ENCODE results near the gene ARHGEF7. TPM values are rescaled to one million over a fixed set of nuclear protein-coding genes. Genes with fewer than 3 reads are reported as not detected.

ARHGEF7 gene
- total RNA-seq, 4 donors from 2014 or later, result 69.9 to 163 (median 102) TPM

DNA sequence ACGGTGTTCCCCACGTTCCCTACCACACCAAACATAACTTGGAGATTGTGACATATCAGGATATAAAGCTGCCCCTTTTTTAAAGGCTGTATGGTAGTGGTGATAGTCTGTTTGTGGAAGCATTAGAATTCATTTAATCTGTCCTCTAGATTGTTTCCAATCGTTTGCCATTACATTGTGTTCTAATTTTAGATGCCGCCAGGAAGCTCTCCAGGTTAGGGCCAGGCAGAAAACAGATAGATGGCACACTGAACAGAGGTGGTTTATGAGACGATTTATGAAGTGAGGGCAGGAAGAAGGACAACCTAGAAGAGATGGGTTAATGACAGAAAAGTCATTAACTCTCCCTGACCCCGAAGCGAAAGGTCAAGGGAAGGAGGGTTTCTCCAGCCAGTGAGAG lies 30.0 kb downstream of the ARHGEF7 start:
- ATAC-seq (ENCODE audit: low FRiP score) (no peak), DNase-seq (ENCODE audit: low spot score) (no peak)
- TF ChIP-seq, protein P1, sequence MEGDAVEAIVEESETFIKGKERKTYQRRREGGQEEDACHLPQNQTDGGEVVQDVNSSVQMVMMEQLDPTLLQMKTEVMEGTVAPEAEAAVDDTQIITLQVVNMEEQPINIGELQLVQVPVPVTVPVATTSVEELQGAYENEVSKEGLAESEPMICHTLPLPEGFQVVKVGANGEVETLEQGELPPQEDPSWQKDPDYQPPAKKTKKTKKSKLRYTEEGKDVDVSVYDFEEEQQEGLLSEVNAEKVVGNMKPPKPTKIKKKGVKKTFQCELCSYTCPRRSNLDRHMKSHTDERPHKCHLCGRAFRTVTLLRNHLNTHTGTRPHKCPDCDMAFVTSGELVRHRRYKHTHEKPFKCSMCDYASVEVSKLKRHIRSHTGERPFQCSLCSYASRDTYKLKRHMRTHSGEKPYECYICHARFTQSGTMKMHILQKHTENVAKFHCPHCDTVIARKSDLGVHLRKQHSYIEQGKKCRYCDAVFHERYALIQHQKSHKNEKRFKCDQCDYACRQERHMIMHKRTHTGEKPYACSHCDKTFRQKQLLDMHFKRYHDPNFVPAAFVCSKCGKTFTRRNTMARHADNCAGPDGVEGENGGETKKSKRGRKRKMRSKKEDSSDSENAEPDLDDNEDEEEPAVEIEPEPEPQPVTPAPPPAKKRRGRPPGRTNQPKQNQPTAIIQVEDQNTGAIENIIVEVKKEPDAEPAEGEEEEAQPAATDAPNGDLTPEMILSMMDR (IDR thresholded peaks at IDR 0.05), result no peak

DNA sequence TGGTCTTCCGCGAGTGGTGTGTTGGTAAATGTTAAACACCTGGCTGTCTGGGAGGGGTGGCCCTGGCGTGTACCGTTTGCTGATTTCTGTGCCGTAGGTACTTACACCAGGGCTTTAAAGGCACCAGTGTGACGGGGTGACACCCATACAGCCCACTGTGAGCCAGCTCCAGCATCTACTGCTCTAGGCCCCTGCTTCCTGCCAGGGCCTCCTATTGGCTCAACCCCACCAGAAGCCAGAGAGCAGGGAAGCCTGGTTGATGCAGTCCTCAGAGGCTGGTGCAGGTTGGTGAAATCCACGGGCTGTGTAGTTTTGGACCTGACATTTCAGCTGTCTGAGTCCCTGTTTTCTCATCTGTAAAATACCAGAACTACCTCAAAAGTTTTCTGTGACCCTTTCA lies 30.4 kb downstream of the ARHGEF7 start:
- TF ChIP-seq, protein P1 (IDR thresholded peaks at IDR 0.05), result no peak
- ATAC-seq (ENCODE audit: low FRiP score) (no peak), DNase-seq (ENCODE audit: low spot score) (no peak)

DNA sequence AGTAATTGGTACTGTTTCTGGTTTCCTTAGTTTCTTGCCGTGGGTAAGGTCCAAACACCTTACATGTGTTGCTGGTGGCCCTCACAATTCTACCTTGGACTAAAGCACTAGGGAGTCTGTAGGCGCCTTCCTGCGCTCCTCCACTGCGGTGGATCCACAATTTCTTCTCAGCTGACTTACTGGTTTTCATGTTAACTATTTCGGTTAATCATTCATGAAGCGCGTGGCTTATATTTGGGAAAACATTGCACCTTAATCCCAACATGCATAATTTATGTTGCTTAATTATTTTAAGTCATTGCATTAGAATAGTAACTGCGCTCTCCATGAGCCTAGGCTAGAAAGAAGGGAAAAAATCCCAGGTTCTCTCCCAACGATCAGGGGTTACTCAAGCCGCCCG lies 37.7 kb downstream of the ARHGEF7 start:
- ATAC-seq (ENCODE audit: low FRiP score) (no peak), DNase-seq (ENCODE audit: low spot score) (no peak)
- TF ChIP-seq, protein P1 (IDR thresholded peaks at IDR 0.05), result no peak

DNA sequence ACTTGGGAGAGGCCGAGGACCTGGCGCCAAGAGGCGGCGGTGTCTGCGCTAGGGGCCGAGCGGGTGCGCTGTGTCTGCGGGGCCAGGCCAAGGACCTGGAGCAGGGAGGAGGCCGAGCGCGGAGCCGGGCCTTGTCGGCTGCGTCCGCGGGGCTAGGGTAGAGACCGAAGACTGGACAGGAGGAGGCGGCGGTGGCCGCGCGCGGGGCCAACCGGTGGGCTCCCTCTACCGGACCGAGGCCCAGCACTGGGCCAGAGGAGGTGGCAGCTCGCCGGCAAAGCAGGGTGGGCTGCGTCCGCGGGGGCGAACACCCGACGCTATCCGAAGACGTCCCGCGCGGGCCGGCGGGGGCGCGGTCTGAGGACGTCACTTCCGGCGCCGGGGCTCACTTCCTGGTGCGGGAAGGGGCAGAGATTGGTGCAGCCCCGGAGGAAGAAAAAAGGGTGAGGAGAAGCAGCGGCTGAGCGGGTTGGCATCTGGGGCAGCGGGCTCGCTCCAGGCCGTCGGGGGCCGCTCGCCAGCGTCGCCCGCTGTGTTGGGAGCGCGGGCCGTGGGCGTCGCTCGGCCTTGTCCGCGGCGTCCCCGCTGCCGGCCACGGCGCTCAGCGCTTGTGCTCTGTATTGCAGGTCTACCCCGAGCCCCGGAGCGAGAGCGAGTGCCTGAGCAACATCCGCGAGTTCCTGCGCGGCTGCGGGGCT lies 38.3 kb downstream of the ARHGEF7 start:
- peak; percentile 95 for ATAC-seq (ENCODE audit: low FRiP score)
- peak; percentile 79 for DNase-seq (ENCODE audit: low spot score)
- TF ChIP-seq, protein P1 (IDR thresholded peaks at IDR 0.05), result no peak

DNA sequence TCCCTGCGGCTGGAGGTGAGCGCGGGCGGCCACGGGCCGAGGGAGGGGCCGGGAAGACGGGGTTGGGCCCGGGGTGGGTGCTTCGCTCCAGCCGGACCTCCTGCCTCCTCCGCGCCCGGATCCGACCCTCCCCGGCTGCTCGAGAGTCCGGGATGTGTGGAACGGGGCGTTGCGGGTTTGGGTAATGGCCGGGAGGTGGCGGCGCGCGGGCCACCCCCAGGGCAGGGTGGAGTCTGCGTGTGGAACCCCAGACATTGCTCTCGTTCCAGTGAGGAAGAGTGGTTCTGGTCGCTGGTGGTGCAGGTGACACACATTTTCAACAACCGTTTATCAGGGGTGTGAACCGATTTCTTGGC lies 38.8 kb downstream of the ARHGEF7 start:
- TF ChIP-seq, protein P1 (IDR thresholded peaks at IDR 0.05), result no peak
- ATAC-seq (ENCODE audit: low FRiP score) (peak; percentile 55), DNase-seq (ENCODE audit: low spot score) (peak; percentile 29)

DNA sequence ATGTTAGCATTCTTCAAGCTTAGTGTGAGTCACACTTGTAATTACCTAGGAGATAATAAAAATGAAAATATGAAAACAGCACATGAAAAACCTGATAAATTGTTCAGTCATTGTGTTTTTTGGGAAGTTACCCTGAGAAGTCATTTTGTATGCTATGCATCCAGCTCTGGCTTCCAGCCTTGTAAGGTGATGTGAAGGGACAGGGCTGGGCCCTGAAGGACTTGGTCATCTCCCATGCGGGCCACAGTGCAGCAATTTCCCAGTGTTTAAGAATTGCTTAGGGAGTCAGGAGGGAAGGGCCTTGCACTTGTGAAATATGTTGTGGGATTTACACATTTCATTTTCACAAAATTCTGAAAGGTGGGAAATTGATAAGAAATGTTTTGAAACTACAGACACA lies 41.3 kb downstream of the ARHGEF7 start:
- peak; percentile 13 for ATAC-seq (ENCODE audit: low FRiP score)

More for the DNA sequence above, 41.3 kb downstream of the ARHGEF7 start:
- TF ChIP-seq, protein P1 (IDR thresholded peaks at IDR 0.05), result no peak
- no peak for DNase-seq (ENCODE audit: low spot score)
